Caco-2 (cell line): ENCODE data around the gene SECTM1. TPM values are rescaled to one million over a fixed set of nuclear protein-coding genes. Genes with fewer than 3 reads are reported as not detected.

ENCODE experiments used
- BruUV-seq: library from RNA; stranded (reverse); fragments of 400-500 nt; replicated peaks from 2 replicates; lab custom pipeline; 2021; lab: Mats Ljungman, UMichigan
- CTCF ChIA-PET: fragments of 300-600 bp; sonication (Branson Sonifier 250); formaldehyde crosslinking; loops from one replicate; lab custom pipeline; 2022; ENCODE audit warnings: antibody characterized with exemption; lab: Charles Lee
- POLR2A ChIA-PET: fragments of 300-600 bp; sonication (Branson Sonifier 250); formaldehyde crosslinking; loops from one replicate; lab custom pipeline; 2022; ENCODE audit warnings: antibody characterized with exemption; lab: Charles Lee
- DNase-seq, 2 experiments: peaks; one replicate each; pipeline versions ENCODE4 v3.0.0 to v3.0.0-alpha.2; 2020 to 2022
- H3K27me3 ChIP-seq: replicated peaks from 2 replicates; pipeline ENCODE4 v1.6.0; 2011; ENCODE audit warnings: low read length; ENCODE audit not compliant: control insufficient read depth, insufficient read depth
- H3K36me3 ChIP-seq: 2 replicates; pipeline ENCODE4 v1.5.1; 2011; ENCODE audit warnings: low read length; ENCODE audit not compliant: control insufficient read depth, insufficient read depth
- H3K4me1 ChIP-seq: fragments of 250-450 bp; sonication (Bioruptor Pico); 2 replicates; pipeline ENCODE4 v1.5.1; 2020; ENCODE audit warnings: mild to moderate bottlenecking
- H3K4me3 ChIP-seq: 2 replicates; pipeline ENCODE4 v1.5.1; 2011; ENCODE audit warnings: low read depth, mild to moderate bottlenecking, control low read depth, low read length
- H3K9me3 ChIP-seq: fragments of 250-450 bp; sonication (Bioruptor Pico); 2 replicates; pipeline ENCODE4 v1.5.1; 2020; ENCODE audit warnings: mild to moderate bottlenecking, moderate library complexity
- H3K27ac Mint-ChIP-seq: one replicate; pipeline ENCODE4 v1.8.0; 2022; ENCODE audit warnings: mixed read lengths; ENCODE audit not compliant: unreplicated experiment
- H3K27me3 Mint-ChIP-seq: one replicate; pipeline ENCODE4 v1.8.0; 2022; ENCODE audit warnings: mixed read lengths; ENCODE audit not compliant: insufficient read depth, unreplicated experiment
- H3K36me3 Mint-ChIP-seq: one replicate; pipeline ENCODE4 v1.8.0; 2022; ENCODE audit warnings: mild to moderate bottlenecking, mixed read lengths; ENCODE audit not compliant: insufficient read depth, unreplicated experiment
- H3K4me1 Mint-ChIP-seq: one replicate; pipeline ENCODE4 v1.8.0; 2022; ENCODE audit warnings: low read depth, mixed read lengths; ENCODE audit not compliant: unreplicated experiment
- H3K4me3 Mint-ChIP-seq: one replicate; pipeline ENCODE4 v1.8.0; 2022; ENCODE audit warnings: mild to moderate bottlenecking, moderate library complexity, mixed read lengths; ENCODE audit not compliant: unreplicated experiment
- H3K9me3 Mint-ChIP-seq: one replicate; pipeline ENCODE4 v1.8.0; 2022; ENCODE audit warnings: mixed read lengths; ENCODE audit not compliant: unreplicated experiment
- intact Hi-C: fragments of 100-400 bp; cut with micrococcal nuclease; formaldehyde crosslinking; loops from one replicate; pipeline ENCODE4 v1.10.0; 2022; ENCODE audit not compliant: unreplicated experiment
- total RNA-seq: library from RNA; stranded (reverse); gene quantifications from 2 replicates; pipeline ENCODE4 v1.2.3, GENCODE V29; 2022
- TF ChIP-seq, protein P1 (sequence below), 2 experiments: fragments of 200-600 bp in 1 of 2; IDR thresholded peaks; 1 replicate in 1 of 2; 2 replicates in 1 of 2; pipeline versions ENCODE4 v1.5.1 to v1.8.0; 2011 to 2022; ENCODE audit warnings: antibody characterized with exemption in 1 of 2, control low read depth in 1 of 2, inconsistent platforms in 1 of 2, low read depth in 1 of 2, low read length in 1 of 2, mild to moderate bottlenecking in 1 of 2, moderate library complexity in 1 of 2; ENCODE audit not compliant: insufficient read depth in 1 of 2, severe bottlenecking in 1 of 2, unreplicated experiment in 1 of 2

SECTM1 gene
- total RNA-seq, 1 experiment from 2014 or later: 0.75 TPM

DNA sequence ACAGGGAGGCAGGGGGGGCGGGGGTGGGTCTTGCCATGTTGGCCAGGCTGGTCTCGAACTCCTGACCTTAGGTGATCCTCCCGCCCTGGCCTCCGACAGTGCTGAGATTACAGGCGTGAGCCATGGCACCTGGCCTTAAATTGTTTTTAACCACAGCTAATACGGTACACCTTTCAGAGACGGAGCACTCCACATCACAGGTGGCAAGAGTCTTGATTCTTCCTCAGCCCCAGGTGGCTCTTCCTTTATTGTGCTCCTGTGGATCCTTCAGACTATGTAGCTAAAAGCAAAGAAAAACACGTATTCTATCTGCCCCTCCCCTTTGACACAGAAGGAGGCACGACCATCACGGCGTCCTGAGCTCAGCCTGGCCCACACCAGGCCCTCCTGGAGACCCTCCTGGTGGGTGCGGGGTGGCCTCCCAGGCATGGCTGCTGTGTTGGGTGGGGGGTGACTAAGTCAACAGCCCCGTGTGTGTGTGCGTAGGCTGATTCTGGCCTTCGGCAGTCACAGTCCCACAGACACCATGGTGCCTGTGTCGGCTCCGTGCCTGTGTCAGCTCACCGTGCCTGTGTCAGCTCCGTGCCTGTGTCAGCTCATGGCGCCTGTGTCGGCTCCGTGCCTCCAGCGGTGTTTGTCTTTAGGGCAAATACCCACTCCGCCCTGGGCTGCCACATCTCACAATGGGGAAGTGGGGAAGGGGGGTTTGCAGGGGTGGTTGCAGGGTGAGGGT is 10.8 kb upstream of the SECTM1 start:
- ChIA-PET CTCF (interaction anchor here (0.6 to 1.6 kb wide), 3 partner anchors 9 to 13 kb away, joined by 4 to 6 read pairs (median 5); no protein-coding TSS in a partner anchor), POLR2A (no interaction called here)
- Histone ChIP-seq H3K27me3 (no peaks in the 10 kb centered on the region), H3K9me3 (no peaks in the 10 kb centered on the region), H3K4me3 (no peak overlapping the region), H3K36me3 (no peaks in the 10 kb centered on the region), H3K4me1 (peaks cover 28% of the 10 kb centered on the region)
- DNase-seq: no peak
- peaks cover 14% of the 10 kb centered on the region for H3K4me1 Mint-ChIP-seq
- no peak overlapping the region for H3K4me3 Mint-ChIP-seq
- no peak overlapping the region for H3K27ac Mint-ChIP-seq
- no TSS peak for BruUV-seq
- no peaks in the 10 kb centered on the region for H3K9me3 Mint-ChIP-seq
- H3K36me3 Mint-ChIP-seq: no peaks in the 10 kb centered on the region
- no peaks in the 10 kb centered on the region for H3K27me3 Mint-ChIP-seq
- TF ChIP-seq, protein P1, sequence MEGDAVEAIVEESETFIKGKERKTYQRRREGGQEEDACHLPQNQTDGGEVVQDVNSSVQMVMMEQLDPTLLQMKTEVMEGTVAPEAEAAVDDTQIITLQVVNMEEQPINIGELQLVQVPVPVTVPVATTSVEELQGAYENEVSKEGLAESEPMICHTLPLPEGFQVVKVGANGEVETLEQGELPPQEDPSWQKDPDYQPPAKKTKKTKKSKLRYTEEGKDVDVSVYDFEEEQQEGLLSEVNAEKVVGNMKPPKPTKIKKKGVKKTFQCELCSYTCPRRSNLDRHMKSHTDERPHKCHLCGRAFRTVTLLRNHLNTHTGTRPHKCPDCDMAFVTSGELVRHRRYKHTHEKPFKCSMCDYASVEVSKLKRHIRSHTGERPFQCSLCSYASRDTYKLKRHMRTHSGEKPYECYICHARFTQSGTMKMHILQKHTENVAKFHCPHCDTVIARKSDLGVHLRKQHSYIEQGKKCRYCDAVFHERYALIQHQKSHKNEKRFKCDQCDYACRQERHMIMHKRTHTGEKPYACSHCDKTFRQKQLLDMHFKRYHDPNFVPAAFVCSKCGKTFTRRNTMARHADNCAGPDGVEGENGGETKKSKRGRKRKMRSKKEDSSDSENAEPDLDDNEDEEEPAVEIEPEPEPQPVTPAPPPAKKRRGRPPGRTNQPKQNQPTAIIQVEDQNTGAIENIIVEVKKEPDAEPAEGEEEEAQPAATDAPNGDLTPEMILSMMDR (IDR thresholded peaks at IDR 0.05; ENCODE audit: insufficient read depth in 1 of 2, low read depth in 1 of 2, low read length in 1 of 2, severe bottlenecking in 1 of 2, unreplicated experiment in 1 of 2): no peak
- intact Hi-C loops: no loop called here

DNA sequence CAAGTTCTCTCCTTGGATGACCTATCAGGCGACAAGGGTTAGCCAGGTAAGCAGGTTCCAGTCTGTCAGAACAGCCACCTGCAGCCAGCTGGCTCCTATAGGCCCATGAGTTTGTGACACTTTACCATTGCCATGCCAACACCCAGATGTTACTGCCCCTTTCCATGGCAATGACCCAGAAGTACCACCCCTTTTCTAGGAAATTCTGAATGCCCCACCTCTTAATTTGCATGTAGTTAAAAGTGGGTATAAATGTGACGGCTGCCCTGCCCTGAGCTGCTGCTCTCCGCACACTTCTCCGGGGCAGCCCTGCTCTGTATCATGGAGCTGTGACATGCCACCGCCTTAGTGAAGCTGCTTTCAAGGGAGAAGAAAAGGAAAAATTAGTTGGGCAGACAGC is 10.0 kb upstream of the SECTM1 start:
- ChIA-PET CTCF (interaction anchor here (0.6 to 1.6 kb wide), 4 partner anchors 8 to 570 kb away, joined by 3 to 6 read pairs (median 4); no protein-coding TSS in a partner anchor), POLR2A (no interaction called here)
- no peaks in the 10 kb centered on the region for H3K36me3 ChIP-seq

DNA sequence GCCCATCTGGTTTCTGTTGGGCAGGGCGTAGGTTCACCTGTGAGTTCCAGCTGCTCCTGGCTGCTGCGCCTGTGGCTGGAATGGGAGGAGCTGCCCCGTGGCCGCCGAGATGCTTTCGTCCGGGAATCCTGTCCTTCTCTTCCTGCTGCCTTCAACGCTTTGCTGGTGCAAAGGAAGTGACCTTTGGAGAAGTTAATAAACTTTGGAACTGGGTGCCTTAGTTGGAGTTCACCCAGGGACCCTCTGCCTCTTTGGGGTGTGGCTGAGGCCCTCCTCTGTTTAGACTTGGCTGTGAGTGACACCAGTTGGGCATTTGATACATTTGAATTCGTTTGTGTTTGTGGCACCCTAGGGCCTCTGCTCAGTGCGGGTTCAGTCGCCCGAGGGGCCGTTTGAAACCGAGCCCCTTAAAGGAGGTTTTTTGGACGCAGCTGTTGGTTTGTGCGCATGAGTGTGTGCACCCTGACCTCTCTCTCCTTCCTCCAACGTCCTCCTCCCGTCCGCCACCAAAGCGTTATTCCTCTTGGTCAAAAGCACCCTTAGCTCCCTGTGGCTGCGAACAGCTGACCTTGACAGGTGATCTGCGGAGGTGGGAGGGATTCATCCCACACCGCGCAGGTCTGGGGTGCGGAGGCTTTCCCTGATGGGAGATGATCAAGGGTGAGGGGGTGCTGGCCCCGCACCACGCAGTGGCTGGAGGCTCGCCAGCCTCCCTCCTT is 9.0 kb upstream of the SECTM1 start:
- Mint-ChIP-seq H3K27me3 (no peaks in the 10 kb centered on the region), H3K4me1 (peaks cover 14% of the 10 kb centered on the region), H3K27ac (no peak overlapping the region), H3K9me3 (no peaks in the 10 kb centered on the region), H3K36me3 (no peaks in the 10 kb centered on the region), H3K4me3 (no peak overlapping the region)
- no peaks in the 10 kb centered on the region for H3K27me3 ChIP-seq
- no peak for DNase-seq
- TF ChIP-seq, protein P1 (IDR thresholded peaks at IDR 0.05; ENCODE audit: insufficient read depth in 1 of 2, low read depth in 1 of 2, low read length in 1 of 2, severe bottlenecking in 1 of 2, unreplicated experiment in 1 of 2): no peak
- ChIA-PET POLR2A (no interaction called here), CTCF (no interaction called here)
- BruUV-seq: no TSS peak
- H3K9me3 ChIP-seq: no peaks in the 10 kb centered on the region
- peaks cover 37% of the 10 kb centered on the region for H3K4me1 ChIP-seq
- H3K4me3 ChIP-seq: no peak overlapping the region
- intact Hi-C loops: no loop called here
- H3K36me3 ChIP-seq: no peaks in the 10 kb centered on the region

More for the DNA sequence above, 10.0 kb upstream of the SECTM1 start:
- H3K27me3 Mint-ChIP-seq: no peaks in the 10 kb centered on the region
- H3K4me1 Mint-ChIP-seq: peaks cover 10% of the 10 kb centered on the region
- intact Hi-C loops: no loop called here
- H3K27me3 ChIP-seq: no peaks in the 10 kb centered on the region
- no TSS peak for BruUV-seq
- no peak overlapping the region for H3K4me3 Mint-ChIP-seq
- peaks cover 32% of the 10 kb centered on the region for H3K4me1 ChIP-seq
- TF ChIP-seq, protein P1 (IDR thresholded peaks at IDR 0.05; ENCODE audit: insufficient read depth in 1 of 2, low read depth in 1 of 2, low read length in 1 of 2, severe bottlenecking in 1 of 2, unreplicated experiment in 1 of 2): no peak
- DNase-seq: no peak
- no peaks in the 10 kb centered on the region for H3K9me3 ChIP-seq
- H3K4me3 ChIP-seq: no peak overlapping the region
- no peaks in the 10 kb centered on the region for H3K9me3 Mint-ChIP-seq
- H3K27ac Mint-ChIP-seq: no peak overlapping the region
- no peaks in the 10 kb centered on the region for H3K36me3 Mint-ChIP-seq
